GM12892 (cell line): ENCODE results near the gene ZDHHC1.

Experiments
- DNase-seq: peaks from one replicate; pipeline ENCODE4 v3.0.0; 2011; ENCODE audit not compliant: insufficient read length
- FAIRE-seq: peaks from 2 replicates; lab custom pipeline; 2011; peaks lifted over from hg19 to GRCh38; lab: Jason Lieb, UNC
- POLR2A ChIP-seq: IDR thresholded peaks from 2 replicates; pipeline ENCODE4 v1.6.1; 2011; ENCODE audit warnings: low read depth, low read length, control low read depth
- POLR2AphosphoS5 ChIP-seq: IDR thresholded peaks from 2 replicates; pipeline ENCODE4 v1.6.1; 2011; ENCODE audit warnings: low read depth, low read length, control low read depth
- TAF1 ChIP-seq: IDR thresholded peaks from 2 replicates; pipeline ENCODE4 v1.6.1; 2011; ENCODE audit warnings: low read depth, mild to moderate bottlenecking, control low read depth, low read length, borderline replicate concordance

Gene ZDHHC1

DNA sequence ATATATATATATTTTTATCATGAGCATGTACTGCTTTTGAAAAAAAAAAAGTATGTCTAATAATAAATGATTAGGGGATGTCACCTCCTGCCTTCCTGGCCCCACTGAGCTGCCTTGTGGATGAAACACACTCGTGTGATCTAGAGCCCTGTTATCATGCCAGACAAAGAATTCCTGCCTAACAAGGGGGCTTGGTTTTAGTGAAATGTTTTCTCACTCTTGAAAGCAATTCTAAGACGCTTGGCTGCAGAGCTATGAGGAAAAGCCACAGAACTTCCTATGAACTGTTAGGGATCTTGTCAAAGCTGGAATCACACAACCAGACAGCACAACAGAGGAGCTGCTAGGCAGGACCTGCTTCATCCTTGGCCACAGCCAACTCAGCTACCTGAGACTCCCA lies 4.0 kb downstream of the ZDHHC1 start:
- no peak for FAIRE-seq
- TF ChIP-seq TAF1: no peak
- TF ChIP-seq POLR2A: no peak

GRCh38 chr16:67411339-67411738 lies 4.9 kb downstream of the ZDHHC1 start:
- DNase-seq: no peak
- FAIRE-seq: no peak
- TF ChIP-seq TAF1 (no peak), POLR2AphosphoS5 (no peak), POLR2A (no peak)

More for the DNA sequence above, 4.0 kb downstream of the ZDHHC1 start:
- no peak for DNase-seq

- no peak for FAIRE-seq
These were observed 6.6 kb downstream of the ZDHHC1 start for GRCh38 chr16:67409631-67410030.

DNA sequence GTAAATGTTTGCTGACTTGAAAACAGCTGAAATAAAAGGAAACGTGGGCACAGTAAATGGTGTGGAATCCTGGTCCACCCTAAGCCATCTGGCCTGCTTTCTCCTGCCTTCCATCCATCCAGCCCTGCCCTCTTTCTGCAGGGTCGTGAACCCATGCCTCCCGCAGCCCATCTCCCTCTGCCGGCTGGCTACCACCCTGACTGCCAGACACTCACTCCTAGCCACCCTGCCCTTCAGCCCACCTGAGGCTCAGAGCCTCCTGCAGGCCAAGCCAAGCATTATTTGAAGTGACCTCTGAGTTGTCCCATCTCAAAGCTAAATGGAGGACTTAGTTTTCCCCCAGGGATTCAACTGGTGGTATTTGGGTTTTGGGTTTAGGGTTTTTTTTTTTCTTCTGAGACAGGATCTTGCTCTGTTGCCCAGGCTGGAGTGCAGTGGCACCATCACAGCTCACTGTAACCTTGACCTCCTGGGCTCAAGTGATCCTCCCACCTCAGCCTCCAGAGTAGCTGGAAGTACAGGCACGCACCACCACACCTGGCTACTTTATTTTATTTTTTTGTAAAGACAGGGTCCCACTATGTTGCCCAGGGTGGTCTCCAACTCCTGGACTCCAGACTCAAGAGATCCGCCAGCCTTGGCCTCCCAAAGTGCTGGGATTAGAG lies 8.4 kb downstream of the ZDHHC1 start:
- FAIRE-seq: no peak

More at GRCh38 chr16:67409631-67410030, 6.6 kb downstream of the ZDHHC1 start:
- TF ChIP-seq TAF1 (no peak), POLR2A (no peak), POLR2AphosphoS5 (no peak)
- no peak for DNase-seq

DNA sequence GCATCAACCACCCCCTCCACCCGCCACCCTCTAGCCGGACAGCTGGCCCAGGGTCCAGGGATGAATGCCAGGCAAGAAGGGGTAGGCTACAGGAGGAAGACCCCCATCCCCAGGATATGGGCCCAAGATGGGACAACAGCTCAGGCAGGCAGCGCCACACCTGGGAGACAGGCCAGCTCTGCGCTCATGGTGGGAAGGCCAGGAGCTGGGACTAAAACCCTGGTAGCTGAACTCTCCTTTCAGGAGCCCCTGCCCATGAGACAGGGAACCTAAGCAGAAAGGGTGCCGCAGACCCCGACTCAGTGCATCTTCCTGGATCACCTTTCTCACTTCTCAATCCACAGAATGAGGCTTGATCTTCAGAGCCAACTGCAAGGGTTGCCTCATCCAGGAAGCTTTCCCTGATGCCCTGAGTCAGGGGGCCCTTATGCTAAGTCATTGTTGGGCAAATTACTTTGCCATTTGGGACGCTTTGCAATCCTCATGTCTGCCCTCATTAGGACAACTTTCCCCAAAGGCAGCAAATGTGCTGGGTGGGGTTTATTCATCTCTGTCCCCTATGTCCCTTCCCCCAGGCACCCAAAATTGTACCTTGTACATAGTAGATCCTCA lies 9.0 kb downstream of the ZDHHC1 start:
- no peak for DNase-seq
- TF ChIP-seq TAF1 (no peak), POLR2A (no peak), POLR2AphosphoS5 (no peak)
- no peak for FAIRE-seq

More for the DNA sequence above, 8.4 kb downstream of the ZDHHC1 start:
- TF ChIP-seq POLR2AphosphoS5 (no peak), POLR2A (no peak), TAF1 (no peak)
- DNase-seq: no peak

- DNase-seq (no peak), FAIRE-seq (no peak)
- TF ChIP-seq POLR2AphosphoS5 (no peak), TAF1 (no peak), POLR2A (no peak)
These were observed 9.9 kb downstream of the ZDHHC1 start for GRCh38 chr16:67406111-67406971.

- no peak for FAIRE-seq
- TF ChIP-seq TAF1: no peak
- TF ChIP-seq POLR2A: no peak
- TF ChIP-seq POLR2AphosphoS5: no peak
- DNase-seq: no peak
These were observed 10.9 kb downstream of the ZDHHC1 start for GRCh38 chr16:67405336-67405735.

DNA sequence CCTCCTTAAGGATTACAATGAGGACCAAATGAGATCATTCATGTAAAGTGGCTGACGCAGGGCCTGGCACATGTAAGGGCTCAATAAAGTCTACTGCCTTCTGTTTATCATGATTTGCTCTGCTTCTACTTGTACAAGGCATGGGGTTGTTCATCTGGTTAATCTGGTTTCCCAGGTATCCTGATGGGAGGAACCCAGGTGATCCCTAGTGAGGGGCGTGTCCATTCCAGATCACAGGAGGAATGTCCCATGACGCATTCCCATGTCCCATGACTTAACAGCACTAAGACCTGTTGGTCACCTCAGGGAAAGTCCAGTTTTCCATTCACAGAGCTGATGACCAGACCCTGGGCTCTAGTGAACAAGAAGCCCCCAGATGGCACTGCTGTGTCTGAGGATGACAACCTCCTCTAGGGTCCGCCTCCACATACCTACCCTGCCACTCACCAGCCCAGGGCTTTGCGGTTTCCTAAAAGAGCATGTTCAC lies 11.5 kb downstream of the ZDHHC1 start:
- no peak for DNase-seq
- TF ChIP-seq TAF1: no peak
- TF ChIP-seq POLR2A: no peak
- TF ChIP-seq POLR2AphosphoS5: no peak
- no peak for FAIRE-seq

- no peak for DNase-seq
- FAIRE-seq: no peak
- TF ChIP-seq POLR2AphosphoS5 (no peak), POLR2A (no peak), TAF1 (no peak)
These were observed 12.2 kb downstream of the ZDHHC1 start for GRCh38 chr16:67403976-67404555.

DNA sequence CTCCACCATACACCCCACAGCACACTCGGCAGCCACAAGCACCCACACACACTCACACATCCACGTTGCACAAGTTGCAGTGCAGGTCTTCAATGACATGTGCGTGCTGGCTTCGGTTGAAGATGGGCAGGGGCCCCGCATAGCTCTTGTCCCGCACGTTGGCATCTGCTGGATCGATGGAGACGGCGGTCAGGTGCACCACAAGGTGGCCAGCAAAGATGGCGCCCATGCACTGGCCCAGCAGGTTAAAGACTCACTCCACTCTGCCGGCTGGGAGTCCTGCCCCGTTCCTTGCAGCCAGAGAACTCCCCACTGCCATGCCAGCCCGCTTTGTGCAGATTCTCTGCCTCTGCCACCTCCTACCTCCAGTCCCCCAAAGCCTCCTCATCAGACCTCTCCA lies 15.4 kb downstream of the ZDHHC1 start:
- TF ChIP-seq POLR2A: no peak
- no peak for TF ChIP-seq POLR2AphosphoS5
- no peak for TF ChIP-seq TAF1
- no peak for FAIRE-seq
- no peak for DNase-seq
